CD1c-positive myeloid dendritic cell (primary cell): Measurements from ENCODE around the gene MEN1.

Experiments used
- DNase-seq: peaks from one replicate; pipeline ENCODE4 v3.0.0-alpha.2; 2016; ENCODE audit errors: extremely low spot score

MEN1 gene

DNA sequence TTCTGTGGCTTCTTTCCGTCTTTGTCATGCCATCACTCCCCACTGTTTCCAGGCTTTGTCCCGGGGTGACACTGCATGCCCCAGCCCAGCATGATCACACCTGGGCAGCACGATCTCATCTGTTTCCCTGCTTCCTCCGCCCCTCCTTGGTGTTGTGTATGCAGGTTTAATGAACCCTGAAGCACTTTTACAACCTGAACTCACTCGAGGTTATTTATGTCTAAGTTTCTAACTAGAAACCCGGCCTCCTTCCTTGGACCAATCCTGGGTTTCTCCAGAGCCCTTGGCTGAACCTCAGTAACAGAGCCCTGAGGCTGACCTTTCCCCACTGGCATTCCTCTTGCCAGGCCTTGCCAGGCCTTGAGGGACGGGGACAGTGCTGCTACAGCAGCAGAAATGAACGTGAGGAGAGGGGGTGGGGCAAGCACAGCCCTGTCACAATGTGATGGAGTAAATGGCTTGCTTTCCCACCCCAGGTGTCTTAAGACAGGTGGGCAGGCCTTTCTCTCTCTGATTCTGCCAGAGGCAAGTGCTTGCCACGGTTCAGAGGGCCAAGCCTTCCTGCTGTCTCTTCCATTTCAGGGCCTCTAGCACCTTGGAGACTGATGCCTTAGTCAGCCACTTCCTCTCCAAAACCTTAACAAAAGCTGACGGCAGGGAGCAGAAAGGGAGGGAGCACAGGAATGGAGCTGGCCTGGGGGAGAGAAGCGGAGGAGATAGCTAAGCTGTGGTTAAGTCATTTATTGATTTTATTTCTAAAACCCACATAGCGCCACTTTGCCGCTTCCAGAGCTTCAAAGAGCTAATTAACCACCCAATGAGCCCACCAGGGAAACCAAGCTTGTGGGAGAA is 47.5 kb downstream of the MEN1 start:
- no peak for DNase-seq

DNA sequence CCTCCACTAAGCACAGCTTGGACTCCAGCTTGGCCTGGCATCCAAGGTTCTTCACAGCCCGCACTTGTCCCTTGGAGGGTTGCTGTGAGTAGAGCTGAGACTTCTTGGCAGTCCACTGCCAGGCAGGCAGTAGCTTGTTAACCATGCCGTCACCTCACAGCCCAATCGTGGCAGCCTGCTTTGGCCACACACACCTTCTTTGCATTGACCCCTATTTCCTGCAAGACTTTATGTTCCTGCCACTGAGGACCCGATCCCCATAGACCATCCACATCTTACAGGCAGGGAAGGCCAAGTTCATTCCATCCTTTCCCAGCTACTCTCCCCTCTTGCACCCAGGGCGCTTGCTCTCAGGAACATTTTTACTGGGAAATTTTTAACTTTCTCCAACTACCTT is 48.1 kb downstream of the MEN1 start:
- no peak for DNase-seq

DNA sequence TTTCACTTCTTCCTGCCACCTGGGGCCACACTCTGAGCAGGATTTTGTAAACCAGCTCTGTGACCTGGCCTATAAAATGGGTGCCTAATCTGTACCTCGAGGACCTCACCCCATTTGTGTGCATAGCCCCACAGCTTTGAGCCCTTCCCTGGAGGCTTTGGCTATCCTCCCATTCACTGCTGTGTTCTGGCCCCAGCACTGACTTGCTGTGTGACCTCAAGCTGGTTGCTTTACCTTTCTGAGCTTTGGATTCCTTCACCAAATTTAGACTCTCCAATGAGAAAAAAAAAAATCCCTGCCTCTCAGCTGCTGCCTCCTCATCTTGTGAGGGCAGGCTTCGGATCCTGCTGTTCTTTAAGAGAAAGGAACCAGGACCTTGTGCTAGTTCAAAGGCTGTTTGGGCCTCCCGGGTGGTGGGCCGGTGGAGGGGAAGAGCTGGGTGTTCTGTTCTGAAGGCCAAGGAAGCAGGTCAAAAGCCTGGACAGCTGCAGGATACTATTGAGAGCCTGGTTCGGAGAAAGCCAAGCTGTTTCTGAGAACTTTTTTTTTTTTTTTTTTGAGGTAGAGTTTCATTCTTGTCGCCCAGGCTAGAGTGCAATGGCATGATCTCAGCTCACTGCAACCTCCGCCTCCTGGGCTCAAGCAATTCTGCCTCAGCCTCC is 49.5 kb downstream of the MEN1 start:
- no peak for DNase-seq

DNA sequence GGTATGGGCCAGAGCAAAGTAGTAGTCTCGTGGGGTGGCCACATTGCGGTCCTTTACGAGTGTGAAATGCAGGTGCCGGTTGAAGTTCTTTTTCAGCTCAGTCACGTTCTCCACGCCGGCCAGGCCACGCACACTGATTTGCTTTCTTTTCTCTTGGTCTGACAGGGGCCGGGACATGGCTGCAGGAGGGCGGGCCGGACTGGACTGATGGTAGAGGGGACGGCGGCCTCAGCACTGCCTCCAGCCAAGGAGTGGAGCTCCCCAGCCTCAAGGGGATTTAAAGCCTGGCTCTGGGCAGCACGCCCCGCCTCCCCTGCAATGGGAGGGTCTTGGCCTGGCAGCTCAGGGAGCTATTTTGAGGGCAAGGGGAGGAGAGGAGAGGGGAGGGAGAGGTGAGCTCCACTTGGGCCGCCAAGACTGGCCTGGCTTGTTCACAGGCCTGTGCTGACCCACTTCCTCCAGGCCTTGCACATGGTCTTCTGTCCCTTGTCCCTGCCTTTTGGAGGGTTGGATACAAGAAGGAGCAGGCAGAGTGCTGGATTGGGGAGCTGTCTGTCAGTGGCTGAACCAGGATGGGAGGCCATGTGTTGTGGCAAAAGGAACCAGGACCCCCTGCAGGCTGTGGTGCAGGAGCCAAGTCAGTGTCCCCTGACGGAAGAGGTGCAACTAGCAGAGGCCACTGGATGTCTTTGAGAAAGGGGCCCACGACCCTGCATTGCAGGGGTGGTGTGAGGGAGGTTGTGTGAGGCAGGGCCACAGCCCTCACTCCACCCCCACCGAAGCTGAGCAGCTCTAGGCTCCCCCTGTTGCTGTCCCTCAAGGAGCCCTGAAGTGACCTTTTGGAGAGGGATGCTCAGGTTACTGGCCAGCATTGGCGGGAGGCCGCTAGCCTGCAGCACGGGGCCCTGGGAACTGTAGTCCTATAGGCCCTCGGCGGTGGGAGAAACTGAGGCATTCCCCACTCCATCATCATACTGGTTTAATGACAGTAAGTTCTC is 50.3 kb downstream of the MEN1 start, which contains the start of gene PYGM:
Gene PYGM, minus strand, starts transcription at position 253 of the 998 bp plus-strand sequence. Its CDS starts 76 bp downstream, at position 177.
- DNase-seq = no peak

DNA sequence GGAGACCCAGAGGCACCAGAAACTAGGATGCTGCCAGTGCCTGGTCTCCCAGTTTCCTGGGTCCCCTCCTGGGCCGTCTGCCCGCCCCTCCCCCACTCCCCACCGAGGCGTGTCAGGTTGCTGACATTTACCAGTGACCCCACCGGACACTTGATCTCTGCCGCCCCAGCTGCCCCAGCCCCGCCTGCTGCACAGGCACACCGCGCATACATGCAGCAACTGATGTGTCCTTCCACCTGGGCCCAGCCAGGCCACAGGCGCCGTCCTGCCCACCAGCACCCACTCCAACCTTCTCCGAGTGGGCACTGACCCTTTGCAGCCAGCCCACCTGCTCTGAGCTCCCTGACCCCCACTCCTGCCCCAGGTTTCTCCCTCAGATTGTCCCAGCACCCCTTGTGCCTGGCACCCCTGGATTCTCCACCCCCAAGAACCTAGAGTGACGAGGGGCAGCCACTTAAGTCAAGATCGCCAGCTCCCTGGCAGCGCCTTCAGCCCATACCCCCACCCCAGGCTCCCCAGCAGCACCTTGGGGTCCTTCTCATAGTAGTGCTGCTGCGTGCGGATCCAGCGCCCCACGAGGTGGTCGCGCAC is 51.1 kb downstream of the MEN1 start:
- DNase-seq = no peak

DNA sequence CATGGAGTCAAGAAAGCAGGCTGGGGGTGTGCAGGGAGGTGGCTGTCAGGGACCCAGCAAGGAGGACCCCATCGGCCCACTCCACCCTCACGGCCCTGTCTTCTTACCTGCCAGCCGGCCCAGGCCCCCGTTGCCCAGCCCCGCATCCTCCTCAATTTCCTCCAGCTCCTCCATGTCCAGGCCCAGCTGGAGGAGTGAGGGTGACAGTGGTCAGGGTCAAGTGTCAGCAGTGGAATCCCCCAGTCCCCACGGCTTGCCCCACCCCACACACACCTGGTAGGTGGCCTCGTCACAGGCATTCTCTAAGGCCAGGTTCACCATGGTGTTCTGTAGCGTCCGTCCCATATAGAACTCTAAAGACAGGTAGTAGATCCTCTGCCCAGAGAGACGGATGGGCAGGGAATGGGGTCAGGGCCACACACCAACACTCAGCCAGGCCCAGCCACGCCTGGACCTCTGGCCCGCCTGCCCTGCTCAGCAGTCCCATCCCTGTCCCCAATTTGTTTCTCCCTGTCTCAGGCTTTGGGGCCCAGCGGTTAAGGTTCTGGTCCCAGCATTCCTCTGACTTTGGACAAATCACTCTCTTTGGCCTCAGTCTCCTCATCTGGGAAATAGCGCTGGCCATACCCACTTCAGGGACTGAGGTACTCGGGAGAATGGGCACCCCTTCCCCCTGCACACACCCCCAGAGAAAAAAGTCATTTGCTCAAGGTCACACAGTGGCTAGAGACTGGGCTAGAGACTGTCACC is 51.8 kb downstream of the MEN1 start:
- no peak for DNase-seq

DNA sequence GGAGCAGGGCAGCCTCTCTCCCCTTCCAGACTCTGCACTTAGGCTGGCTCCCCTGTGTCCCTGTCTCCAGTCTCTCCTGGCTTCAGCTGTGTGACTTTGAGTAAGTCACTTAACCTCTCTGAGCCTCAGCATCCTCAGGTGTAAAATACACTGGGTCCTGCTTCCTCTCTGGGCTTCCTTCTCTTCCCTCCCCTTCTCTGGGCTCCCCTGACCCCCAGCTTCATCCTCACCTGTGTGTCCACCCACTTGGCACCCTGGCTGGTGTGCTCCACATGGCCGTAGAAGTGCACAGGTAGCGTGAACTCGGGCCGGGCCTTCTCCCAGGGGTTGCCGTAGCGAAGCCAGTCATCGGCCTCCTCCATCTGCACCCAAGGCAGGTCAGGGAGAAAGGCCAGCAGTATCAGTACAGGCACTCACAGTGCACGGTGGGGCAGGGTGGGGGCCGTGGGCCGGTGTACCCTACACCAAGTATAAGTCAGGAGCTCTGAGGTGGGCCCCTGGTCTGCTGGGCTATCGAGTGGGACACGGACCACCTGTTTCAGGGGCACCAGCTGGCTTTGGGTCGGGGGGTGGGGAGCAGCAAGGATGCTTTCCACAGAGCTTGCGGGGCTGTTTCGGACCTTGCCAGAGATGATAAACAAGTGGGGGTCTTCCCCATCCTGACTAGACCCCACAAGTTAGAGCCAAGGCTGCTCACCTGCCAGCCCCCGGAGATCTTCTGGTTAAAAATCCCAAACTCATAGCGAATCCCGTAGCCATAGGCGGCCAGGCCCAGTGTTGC is 52.6 kb downstream of the MEN1 start:
- no peak for DNase-seq

DNA sequence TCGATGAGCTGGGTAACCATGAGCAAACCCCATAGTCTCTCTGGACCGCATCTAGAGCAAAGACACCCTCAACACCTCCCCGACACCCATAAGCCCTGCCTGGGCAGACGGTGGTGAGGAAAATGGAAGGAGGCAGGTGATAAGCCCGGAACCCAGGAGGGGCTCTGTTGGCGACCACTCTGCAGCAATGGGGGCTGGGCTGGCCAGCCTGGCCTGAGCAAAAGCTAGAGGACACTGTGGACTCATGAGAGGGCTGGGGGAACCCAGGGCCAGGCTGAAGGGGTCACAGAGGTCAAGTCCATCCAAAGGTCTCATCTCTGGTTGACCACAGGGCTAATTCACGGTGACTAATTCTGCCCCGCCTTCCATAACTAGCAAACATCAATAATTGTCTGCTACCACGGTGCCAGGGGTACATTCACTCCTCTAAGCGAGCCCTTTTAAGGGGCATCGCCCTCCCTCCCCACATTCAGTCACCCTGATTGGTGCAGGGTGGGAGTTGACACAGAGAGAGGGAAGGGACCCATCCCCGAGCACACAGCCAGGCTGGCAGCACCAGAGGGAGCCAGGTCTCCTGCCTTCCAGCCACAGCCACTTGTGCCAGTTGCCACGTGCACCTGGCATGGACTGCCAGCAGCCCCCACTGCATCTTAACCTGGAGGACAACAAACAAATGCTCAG is 54.5 kb downstream of the MEN1 start:
- no peak for DNase-seq

DNA sequence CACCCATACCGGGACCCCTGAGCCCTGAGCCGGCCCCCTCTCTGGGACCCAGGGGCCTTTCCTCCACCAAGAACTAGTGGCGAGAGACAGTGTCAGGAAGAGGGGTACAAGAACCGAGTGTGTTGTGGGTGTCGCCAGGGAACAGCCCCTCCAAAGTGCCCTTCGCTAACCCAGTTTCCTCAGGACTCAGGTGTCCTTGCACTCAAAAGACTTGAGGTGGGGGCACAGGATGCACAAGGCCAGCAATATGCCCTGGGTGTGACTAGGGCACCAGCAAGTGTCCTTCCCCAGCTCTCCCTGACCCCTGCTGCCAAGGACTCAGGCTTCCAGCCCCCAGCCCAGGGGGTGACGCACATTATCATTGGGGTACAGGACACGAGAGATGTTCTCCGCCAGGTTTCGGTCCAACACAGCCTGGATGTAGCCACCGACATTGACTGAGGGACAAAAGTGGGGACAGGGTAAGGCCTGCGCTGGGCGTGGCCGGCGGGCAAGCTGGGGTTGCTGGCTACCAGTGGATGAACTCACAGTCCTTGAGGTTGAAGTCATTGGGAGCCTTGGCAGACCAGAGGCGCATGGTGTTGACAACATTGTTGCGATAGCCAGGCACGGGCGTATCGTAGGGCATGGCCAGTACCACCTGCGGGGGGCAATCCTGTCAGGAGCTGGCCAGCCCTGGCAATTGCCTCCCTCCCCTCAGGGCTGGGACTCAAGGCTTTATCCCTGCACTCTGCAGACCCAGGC is 55.3 kb downstream of the MEN1 start:
- DNase-seq = no peak

DNA sequence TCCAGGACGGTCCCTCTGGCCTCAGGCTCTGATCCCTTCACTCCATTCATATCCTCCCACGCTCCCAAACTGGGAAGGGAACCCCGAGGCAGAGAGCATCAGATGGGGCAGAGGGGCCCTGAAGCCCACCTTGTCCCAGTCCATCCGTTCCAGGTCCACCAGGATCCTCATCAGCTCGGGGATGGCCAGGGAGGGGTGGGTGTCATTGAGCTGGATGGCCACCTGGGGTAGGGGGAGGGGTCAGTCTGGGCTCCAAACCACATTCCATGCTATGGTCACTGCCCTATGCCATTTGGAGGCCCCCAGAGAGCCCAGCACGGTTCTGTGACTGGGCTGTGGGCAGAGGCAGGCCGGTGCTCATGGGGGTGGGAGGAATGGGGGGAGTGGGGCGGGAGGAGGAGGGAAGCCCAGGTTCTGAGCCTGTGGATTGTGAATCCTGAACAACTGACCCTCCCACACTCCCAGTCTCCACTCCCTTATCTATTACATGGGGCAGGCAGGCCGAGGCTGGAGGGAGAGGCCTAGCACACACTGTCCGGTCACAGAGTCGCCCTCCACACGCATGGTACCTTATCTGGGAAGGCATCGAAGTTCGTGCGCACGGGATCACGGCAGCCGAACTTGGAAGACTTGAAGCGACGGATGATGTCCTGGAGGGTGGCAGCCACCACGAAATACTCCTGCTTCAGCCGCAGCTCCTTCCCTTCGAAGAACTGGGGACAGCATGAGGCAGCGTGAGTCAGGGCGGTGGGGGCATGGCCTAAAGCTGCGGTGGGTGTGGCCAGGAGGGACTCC is 56.0 kb downstream of the MEN1 start:
- DNase-seq = no peak
